ENCODE results near the gene SLC22A6.

SLC22A6 gene

GRCh38 chr11:63014408-63015055, 29.8 kb upstream of the SLC22A6 start:
- no peaks in the 10 kb centered on the region for H3K79me2 ChIP-seq (ENCODE audit: insufficient read depth, low read length)
- H3K9ac ChIP-seq (ENCODE audit: low read depth, low read length, poor library complexity, severe bottlenecking): no peak overlapping the region
- no peaks in the 10 kb centered on the region for H3K36me3 ChIP-seq (ENCODE audit: insufficient read depth, low read length)
- H4K20me1 ChIP-seq (ENCODE audit: insufficient read depth, low read length, poor library complexity, severe bottlenecking): no peaks in the 10 kb centered on the region
- TF ChIP-seq CTCF (conservative IDR thresholded peaks at IDR 0.05; ENCODE audit: low read length) (no peak), EZH2phosphoT487 (IDR thresholded peaks at IDR 0.05; ENCODE audit: borderline replicate concordance) (no peak)
- H3K4me3 ChIP-seq (ENCODE audit: low read length, poor library complexity, severe bottlenecking): no peak overlapping the region
- no peaks in the 10 kb centered on the region for H3K27me3 ChIP-seq (ENCODE audit: insufficient read depth, low read length, poor library complexity, severe bottlenecking)
- no peak overlapping the region for H2AFZ ChIP-seq (ENCODE audit: low read length)
- no peaks in the 10 kb centered on the region for H3K4me1 ChIP-seq (ENCODE audit: insufficient read depth, low read length, poor library complexity, severe bottlenecking)
- H3K9me3 ChIP-seq (ENCODE audit: insufficient read depth, low read depth, low read length): no peaks in the 10 kb centered on the region
- no peaks in the 10 kb centered on the region for H3K9me2 ChIP-seq (replicated peaks; ENCODE audit: low read depth, low read length)
- no peaks in the 10 kb centered on the region for H3F3A ChIP-seq (ENCODE audit: low read depth)
- H3K4me2 ChIP-seq (ENCODE audit: low read depth, low read length, poor library complexity, severe bottlenecking): no peak overlapping the region

- no peaks in the 10 kb centered on the region for H3K79me2 ChIP-seq (ENCODE audit: insufficient read depth, low read length)
Observed at GRCh38 chr11:63012839-63013238, 28.1 kb upstream of the SLC22A6 start.

GRCh38 chr11:63012430-63012829, 27.7 kb upstream of the SLC22A6 start:
- Histone ChIP-seq H3K9ac (ENCODE audit: low read depth, low read length, poor library complexity, severe bottlenecking) (no peak overlapping the region), H3K36me3 (ENCODE audit: insufficient read depth, low read length) (no peaks in the 10 kb centered on the region), H3K27me3 (ENCODE audit: insufficient read depth, low read length, poor library complexity, severe bottlenecking) (no peaks in the 10 kb centered on the region), H2AFZ (ENCODE audit: low read length) (no peak overlapping the region), H3K4me2 (ENCODE audit: low read depth, low read length, poor library complexity, severe bottlenecking) (no peak overlapping the region), H3F3A (ENCODE audit: low read depth) (no peaks in the 10 kb centered on the region), H3K4me1 (ENCODE audit: insufficient read depth, low read length, poor library complexity, severe bottlenecking) (no peaks in the 10 kb centered on the region), H3K4me3 (ENCODE audit: low read length, poor library complexity, severe bottlenecking) (no peak overlapping the region), H3K9me3 (ENCODE audit: insufficient read depth, low read depth, low read length) (no peaks in the 10 kb centered on the region), H4K20me1 (ENCODE audit: insufficient read depth, low read length, poor library complexity, severe bottlenecking) (no peaks in the 10 kb centered on the region), H3K79me2 (ENCODE audit: insufficient read depth, low read length) (no peaks in the 10 kb centered on the region), H3K9me2 (replicated peaks; ENCODE audit: low read depth, low read length) (no peaks in the 10 kb centered on the region)
- no peak for TF ChIP-seq CTCF (conservative IDR thresholded peaks at IDR 0.05; ENCODE audit: low read length)
- TF ChIP-seq EZH2phosphoT487 (IDR thresholded peaks at IDR 0.05; ENCODE audit: borderline replicate concordance): no peak

More at GRCh38 chr11:63012839-63013238, 28.1 kb upstream of the SLC22A6 start:
- H3K9me2 ChIP-seq (replicated peaks; ENCODE audit: low read depth, low read length): no peaks in the 10 kb centered on the region
- H3K4me1 ChIP-seq (ENCODE audit: insufficient read depth, low read length, poor library complexity, severe bottlenecking): no peaks in the 10 kb centered on the region
- H3K4me3 ChIP-seq (ENCODE audit: low read length, poor library complexity, severe bottlenecking): no peak overlapping the region
- no peak overlapping the region for H3K9ac ChIP-seq (ENCODE audit: low read depth, low read length, poor library complexity, severe bottlenecking)
- H2AFZ ChIP-seq (ENCODE audit: low read length): no peak overlapping the region
- no peak overlapping the region for H3K4me2 ChIP-seq (ENCODE audit: low read depth, low read length, poor library complexity, severe bottlenecking)
- H3K27me3 ChIP-seq (ENCODE audit: insufficient read depth, low read length, poor library complexity, severe bottlenecking): no peaks in the 10 kb centered on the region
- H4K20me1 ChIP-seq (ENCODE audit: insufficient read depth, low read length, poor library complexity, severe bottlenecking): no peaks in the 10 kb centered on the region
- no peaks in the 10 kb centered on the region for H3K36me3 ChIP-seq (ENCODE audit: insufficient read depth, low read length)
- no peaks in the 10 kb centered on the region for H3K9me3 ChIP-seq (ENCODE audit: insufficient read depth, low read depth, low read length)
- TF ChIP-seq CTCF (conservative IDR thresholded peaks at IDR 0.05; ENCODE audit: low read length): no peak
- TF ChIP-seq EZH2phosphoT487 (IDR thresholded peaks at IDR 0.05; ENCODE audit: borderline replicate concordance): no peak
- no peaks in the 10 kb centered on the region for H3F3A ChIP-seq (ENCODE audit: low read depth)

Data from Loucy (cell line).